Measurements from ENCODE around the gene TRAPPC12.
"Not testable (repeated sequence)": the region's sequence is repeated elsewhere in the genome, so short reads cannot be mapped to it uniquely, and the experiment has no call there.

DNA sequence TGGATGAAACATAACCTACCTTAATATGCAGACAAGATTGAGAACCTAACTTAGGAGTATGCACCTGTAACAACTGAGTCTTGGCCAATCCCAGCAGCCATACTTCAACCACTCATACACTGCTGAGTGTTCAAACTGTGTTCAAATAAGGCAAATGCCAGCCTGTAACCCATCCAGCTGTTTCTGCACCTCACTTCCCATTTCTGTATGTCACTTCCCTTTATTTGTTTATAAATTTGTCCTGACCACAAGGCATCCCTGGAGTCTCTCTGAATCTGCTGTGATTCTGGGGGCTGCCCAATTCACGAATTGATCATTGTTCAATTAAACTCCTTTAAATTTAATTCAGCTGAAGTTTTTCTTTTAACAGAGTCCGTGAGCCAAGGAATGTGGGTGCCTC, 22.0 kb upstream of the TRAPPC12 start:
- TF ChIP-seq TCF4 (CRISPR knock-in tag; IDR thresholded peaks at IDR 0.05; ENCODE audit: borderline replicate concordance); OSR1 (CRISPR knock-in tag; IDR thresholded peaks at IDR 0.05); GLIS3 (CRISPR knock-in tag; IDR thresholded peaks at IDR 0.05); SNAI2 (CRISPR knock-in tag; IDR thresholded peaks at IDR 0.05); ZFP30 (CRISPR knock-in tag; IDR thresholded peaks at IDR 0.05): not testable (repeated sequence)
- TF ChIP-seq, protein P1, sequence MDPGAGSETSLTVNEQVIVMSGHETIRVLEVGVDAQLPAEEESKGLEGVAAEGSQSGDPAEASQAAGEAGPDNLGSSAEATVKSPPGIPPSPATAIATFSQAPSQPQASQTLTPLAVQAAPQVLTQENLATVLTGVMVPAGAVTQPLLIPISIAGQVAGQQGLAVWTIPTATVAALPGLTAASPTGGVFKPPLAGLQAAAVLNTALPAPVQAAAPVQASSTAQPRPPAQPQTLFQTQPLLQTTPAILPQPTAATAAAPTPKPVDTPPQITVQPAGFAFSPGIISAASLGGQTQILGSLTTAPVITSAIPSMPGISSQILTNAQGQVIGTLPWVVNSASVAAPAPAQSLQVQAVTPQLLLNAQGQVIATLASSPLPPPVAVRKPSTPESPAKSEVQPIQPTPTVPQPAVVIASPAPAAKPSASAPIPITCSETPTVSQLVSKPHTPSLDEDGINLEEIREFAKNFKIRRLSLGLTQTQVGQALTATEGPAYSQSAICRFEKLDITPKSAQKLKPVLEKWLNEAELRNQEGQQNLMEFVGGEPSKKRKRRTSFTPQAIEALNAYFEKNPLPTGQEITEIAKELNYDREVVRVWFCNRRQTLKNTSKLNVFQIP (CRISPR knock-in tag; IDR thresholded peaks at IDR 0.05; ENCODE audit: borderline replicate concordance, low read depth) = not testable (repeated sequence)
- TF ChIP-seq, protein P2, sequence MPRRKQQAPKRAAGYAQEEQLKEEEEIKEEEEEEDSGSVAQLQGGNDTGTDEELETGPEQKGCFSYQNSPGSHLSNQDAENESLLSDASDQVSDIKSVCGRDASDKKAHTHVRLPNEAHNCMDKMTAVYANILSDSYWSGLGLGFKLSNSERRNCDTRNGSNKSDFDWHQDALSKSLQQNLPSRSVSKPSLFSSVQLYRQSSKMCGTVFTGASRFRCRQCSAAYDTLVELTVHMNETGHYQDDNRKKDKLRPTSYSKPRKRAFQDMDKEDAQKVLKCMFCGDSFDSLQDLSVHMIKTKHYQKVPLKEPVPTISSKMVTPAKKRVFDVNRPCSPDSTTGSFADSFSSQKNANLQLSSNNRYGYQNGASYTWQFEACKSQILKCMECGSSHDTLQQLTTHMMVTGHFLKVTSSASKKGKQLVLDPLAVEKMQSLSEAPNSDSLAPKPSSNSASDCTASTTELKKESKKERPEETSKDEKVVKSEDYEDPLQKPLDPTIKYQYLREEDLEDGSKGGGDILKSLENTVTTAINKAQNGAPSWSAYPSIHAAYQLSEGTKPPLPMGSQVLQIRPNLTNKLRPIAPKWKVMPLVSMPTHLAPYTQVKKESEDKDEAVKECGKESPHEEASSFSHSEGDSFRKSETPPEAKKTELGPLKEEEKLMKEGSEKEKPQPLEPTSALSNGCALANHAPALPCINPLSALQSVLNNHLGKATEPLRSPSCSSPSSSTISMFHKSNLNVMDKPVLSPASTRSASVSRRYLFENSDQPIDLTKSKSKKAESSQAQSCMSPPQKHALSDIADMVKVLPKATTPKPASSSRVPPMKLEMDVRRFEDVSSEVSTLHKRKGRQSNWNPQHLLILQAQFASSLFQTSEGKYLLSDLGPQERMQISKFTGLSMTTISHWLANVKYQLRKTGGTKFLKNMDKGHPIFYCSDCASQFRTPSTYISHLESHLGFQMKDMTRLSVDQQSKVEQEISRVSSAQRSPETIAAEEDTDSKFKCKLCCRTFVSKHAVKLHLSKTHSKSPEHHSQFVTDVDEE (CRISPR knock-in tag; IDR thresholded peaks at IDR 0.05) = not testable (repeated sequence)

Measured in SK-N-SH treated with all-trans-retinoic acid at 6 μM for 48 hours (cell line).